ENCODE data around the gene SNX5. TPM values are rescaled to one million over a fixed set of nuclear protein-coding genes. Genes with fewer than 3 reads are reported as not detected.

The SNX5 gene
- total and polyA plus RNA-seq, 2 of the 8 experiments (the other 6 are each of a cell fraction or from before 2014, with no cell fraction given) = 155 to 194 TPM

DNA sequence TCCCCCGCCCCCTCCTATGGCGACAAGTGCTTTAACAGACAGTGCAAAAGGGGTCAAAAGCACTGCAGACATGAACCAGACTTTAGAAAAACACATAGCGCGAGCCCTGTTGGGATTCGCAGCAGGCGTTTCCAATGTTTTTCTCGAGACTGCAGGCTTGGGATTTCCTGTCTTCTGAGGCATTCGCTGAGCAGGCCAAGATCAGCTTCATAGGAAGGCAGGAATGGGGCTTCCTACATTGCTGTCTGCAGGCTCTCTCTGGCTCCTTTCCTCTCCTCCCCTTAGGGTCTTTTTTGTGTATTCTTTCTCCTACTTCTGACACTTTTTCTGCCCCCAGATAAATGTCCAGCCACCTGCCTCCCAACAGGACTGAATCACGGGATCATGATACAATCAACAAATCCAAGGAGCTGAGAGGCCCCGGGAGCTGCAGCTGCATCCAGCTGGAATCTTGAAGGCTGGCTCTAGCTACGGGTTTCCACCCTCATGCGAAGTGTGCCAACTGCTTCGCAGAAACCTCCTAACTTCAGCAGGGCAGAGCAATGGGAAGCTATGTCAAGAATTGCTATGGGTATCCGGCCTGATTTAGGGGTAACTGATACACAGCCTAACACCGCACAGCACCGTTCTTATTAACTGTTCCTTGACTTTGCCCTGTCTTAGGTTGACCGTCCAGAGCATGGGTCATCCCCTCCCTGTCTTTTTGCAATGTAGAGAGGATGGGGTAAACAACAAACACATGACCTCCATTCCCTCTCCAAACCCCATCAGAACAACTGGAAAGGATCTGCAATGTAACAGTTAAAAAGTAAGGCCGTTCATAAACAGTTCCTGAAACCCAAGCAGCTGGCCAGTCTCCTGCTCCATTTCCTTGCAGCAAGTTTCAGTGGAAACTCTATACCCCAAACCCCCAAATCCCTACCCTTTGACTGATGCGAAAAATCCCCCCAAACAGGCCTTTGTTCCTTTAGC, 31.5 kb downstream of the SNX5 start:
- no peak overlapping the region for H3K4me3 ChIP-seq (ENCODE audit: extremely low read depth in 1 of 4, insufficient read depth in 2 of 4, low read depth in 3 of 4, low read length in 4 of 4)
- H3K23me2 ChIP-seq (ENCODE audit: low read depth, low read length) = no peaks in the 10 kb centered on the region
- no peak overlapping the region for H3K23ac ChIP-seq (ENCODE audit: insufficient read length)
- 81% methylated on average over 19 of the region's 19 CpGs; no CpG with 5 or more reads in 1 of the 2 experiments for WGBS, 2 experiments (ENCODE audit: extremely low coverage in 1 of 2, insufficient coverage in 1 of 2, insufficient read length in 1 of 2, insufficient replicate concordance in 2 of 2, low coverage in 1 of 2, low lambda C conversion rate in 2 of 2, missing lambda C conversion rate in 1 of 2)
- H2AFZ ChIP-seq (ENCODE audit: low read length) = no peak overlapping the region; the same call in 1 of the 2 replicates
- no peak overlapping the region for H3K4ac ChIP-seq (replicated peaks; ENCODE audit: insufficient read length, low read depth, low read length)
- H3K27me3 ChIP-seq (replicated peaks in 1 of 4; ENCODE audit: control insufficient read depth in 3 of 4, extremely low read depth in 1 of 4, insufficient read depth in 3 of 4, low read length in 3 of 4) = no peaks in the 10 kb centered on the region
- DNase-seq (ENCODE audit: low read depth in 1 of 2, low spot score in 2 of 2) = no peak
- H3K18ac ChIP-seq (ENCODE audit: extremely low read depth, low read length) = peak overlapping the region; percentile 49; the same call in 1 of the 2 replicates
- H3K27ac ChIP-seq (ENCODE audit: low read depth, low read length) = no peak overlapping the region
- H3K79me2 ChIP-seq (ENCODE audit: control insufficient read depth in 1 of 2, insufficient read depth in 2 of 2, low read length in 2 of 2) = no peaks in the 10 kb centered on the region
- H2BK15ac ChIP-seq (ENCODE audit: low read length) = no peak overlapping the region; the same call in 1 of the 2 replicates
- H2BK20ac ChIP-seq (ENCODE audit: low read length) = no peak overlapping the region
- peaks cover 0 to 7% of the 10 kb centered on the region in 2 experiments for H4K20me1 ChIP-seq (replicated peaks in 1 of 2; ENCODE audit: control insufficient read depth in 1 of 2, insufficient read depth in 2 of 2, low read length in 2 of 2)
- no peak overlapping the region for H4K8ac ChIP-seq (ENCODE audit: extremely low read depth, insufficient read depth, low read length)
- H2BK12ac ChIP-seq (ENCODE audit: low read depth, low read length) = no peak overlapping the region
- H3K36me3 ChIP-seq (ENCODE audit: control insufficient read depth in 2 of 4, insufficient read depth in 4 of 4, low read length in 3 of 4) = peaks cover 4 to 13% (median 7%) of the 10 kb centered on the region in 4 experiments; a peak in 6 of 8 replicates
- peak overlapping the region; percentile 46; the same call in 1 of the 2 replicates for H2AK5ac ChIP-seq (ENCODE audit: low read depth, low read length)
- peak overlapping the region; percentile 12; the same call in 1 of the 2 replicates for H2BK5ac ChIP-seq (ENCODE audit: low read depth, low read length)
- H3K4me1 ChIP-seq (replicated peaks in 1 of 4; ENCODE audit: control insufficient read depth in 3 of 4, insufficient read depth in 4 of 4, low read length in 3 of 4) = peaks cover 10 to 29% (median 17%) of the 10 kb centered on the region in 4 experiments
- H3K9ac ChIP-seq (replicated peaks in 1 of 4; ENCODE audit: extremely low read depth in 1 of 4, low read depth in 3 of 4, low read length in 3 of 4) = no peak overlapping the region
- no peak overlapping the region for H3K56ac ChIP-seq (replicated peaks; ENCODE audit: insufficient read length, low read depth, low read length)
- H2BK120ac ChIP-seq (replicated peaks; ENCODE audit: low read depth, low read length) = no peak overlapping the region
- ChIA-PET POLR2A (ENCODE audit: partially characterized antibody) (interaction anchor here (0.9 to 1.5 kb wide), 10 partner anchors 8 to 407 kb away, joined by 3 to 5 read pairs (median 3); no protein-coding TSS in a partner anchor), CTCF (ENCODE audit: partially characterized antibody) (interaction anchor here (0.6 to 4.9 kb wide), 18 partner anchors 11 to 433 kb away, joined by 3 to 26 read pairs (median 6); partner anchors contain the start of gene RRBP1)
- no peak overlapping the region for H4K91ac ChIP-seq (replicated peaks; ENCODE audit: insufficient read length, low read length)
- H3K9me3 ChIP-seq (ENCODE audit: insufficient read depth in 2 of 2, low read depth in 1 of 2, low read length in 1 of 2) = no peaks in the 10 kb centered on the region
- H3K4me2 ChIP-seq (ENCODE audit: insufficient read depth in 1 of 2, low read depth in 2 of 2, low read length in 2 of 2) = no peak overlapping the region
- no peak for FAIRE-seq
- H3K14ac ChIP-seq (ENCODE audit: insufficient read length) = no peak overlapping the region
- no peak overlapping the region for H4K5ac ChIP-seq (ENCODE audit: insufficient read length, low read depth, low read length)
- no peaks in the 10 kb centered on the region for H3K79me1 ChIP-seq (ENCODE audit: low read depth, low read length)
- TF ChIP-seq SP4 (IDR thresholded peaks at IDR 0.05; ENCODE audit: low read length) (no peak), KDM1A (IDR thresholded peaks at IDR 0.05; ENCODE audit: borderline replicate concordance, low read length) (no peak), POLR2A (IDR thresholded peaks at IDR 0.05; ENCODE audit: control extremely low read depth in 1 of 2, low read depth in 2 of 2, low read length in 2 of 2) (no peak), BACH1 (IDR thresholded peaks at IDR 0.05; ENCODE audit: low read length) (no peak), EZH2 (IDR thresholded peaks at IDR 0.05; ENCODE audit: low read depth, low read length, severe bottlenecking) (no peak), TBP (IDR thresholded peaks at IDR 0.05; ENCODE audit: low read depth, low read length) (no peak), RAD21 (IDR thresholded peaks at IDR 0.05 in 1 of 2, conservative IDR thresholded peaks at IDR 0.05 in 1 of 2; ENCODE audit: low read depth in 2 of 2, low read length in 2 of 2) (no peak), KDM4A (IDR thresholded peaks at IDR 0.05; ENCODE audit: low read depth, low read length, severe bottlenecking) (no peak), EGR1 (IDR thresholded peaks at IDR 0.05; ENCODE audit: borderline replicate concordance, low read depth, low read length) (no peak), JUN (IDR thresholded peaks at IDR 0.05; ENCODE audit: low read depth, low read length) (no peak)
